WTC11 (cell line): ENCODE measurements around the gene LBX2. TPM values are rescaled to one million over a fixed set of nuclear protein-coding genes. Genes with fewer than 3 reads are reported as not detected.
A peak's percentile ranks its signal among the peaks of the same experiment; 100 is the strongest.

Experiments used
- ATAC-seq: fragments of 200-7000 bp; cut with Tn5 transposase; 2 replicates; pipeline ENCODE4 v1.10.0; 2021; ENCODE audit warnings: mild to moderate bottlenecking, moderate library complexity
- CTCF ChIA-PET: fragments of 300-600 bp; sonication (Branson Sonifier 250); formaldehyde crosslinking; loops from one replicate; lab custom pipeline; 2021; ENCODE audit warnings: antibody characterized with exemption; lab: Charles Lee
- POLR2A ChIA-PET: fragments of 350-600 bp; sonication (Branson Sonifier 250); formaldehyde crosslinking; loops from one replicate; lab custom pipeline; 2021; ENCODE audit warnings: antibody characterized with exemption; lab: Charles Lee
- DNase-seq: peaks from one replicate; pipeline ENCODE4 v3.0.0; 2021; ENCODE audit warnings: low spot score
- H3K27ac Mint-ChIP-seq: 2 replicates; pipeline ENCODE4 v1.8.0; 2021; ENCODE audit warnings: mixed read lengths
- H3K27me3 Mint-ChIP-seq: 2 replicates; pipeline ENCODE4 v1.8.0; 2021; ENCODE audit warnings: low read depth, mild to moderate bottlenecking, moderate library complexity, mixed read lengths
- H3K36me3 Mint-ChIP-seq: 2 replicates; pipeline ENCODE4 v1.8.0; 2021; ENCODE audit warnings: mixed read lengths
- H3K4me1 Mint-ChIP-seq: 2 replicates; pipeline ENCODE4 v1.8.0; 2022; ENCODE audit warnings: mixed read lengths
- H3K4me3 Mint-ChIP-seq: 2 replicates; pipeline ENCODE4 v1.8.0; 2021; ENCODE audit warnings: mild to moderate bottlenecking, moderate library complexity, mixed read lengths
- H3K9me3 Mint-ChIP-seq: 2 replicates; pipeline ENCODE4 v1.8.0; 2021; ENCODE audit warnings: mixed read lengths
- GABPB1 ChIP-seq: sonication (generic); formaldehyde crosslinking; IDR thresholded peaks from 2 replicates; pipeline ENCODE4 v1.8.1; 2023; ENCODE audit warnings: mild to moderate bottlenecking, missing genetic modification reagents
- GTF2I ChIP-seq: fragments of 250-450 bp; sonication (Bioruptor Pico); conservative IDR thresholded peaks from 2 replicates; pipeline ENCODE4 v1.4.0; 2021; ENCODE audit warnings: mild to moderate bottlenecking
- IRF2 ChIP-seq: sonication (generic); formaldehyde crosslinking; IDR thresholded peaks from 2 replicates; pipeline ENCODE4 v1.8.0; 2022; ENCODE audit warnings: low read depth, missing genetic modification reagents, borderline replicate concordance
- RELA ChIP-seq: sonication (generic); formaldehyde crosslinking; IDR thresholded peaks from 2 replicates; pipeline ENCODE4 v1.8.1; 2022; ENCODE audit warnings: missing genetic modification reagents, mild to moderate bottlenecking, borderline replicate concordance
- TEAD4 ChIP-seq: sonication (generic); formaldehyde crosslinking; IDR thresholded peaks from 2 replicates; pipeline ENCODE4 v1.8.0; 2022; ENCODE audit warnings: mild to moderate bottlenecking, missing genetic modification reagents
- ZBTB21 ChIP-seq: sonication (generic); formaldehyde crosslinking; IDR thresholded peaks from 2 replicates; pipeline ENCODE4 v1.8.1; 2023; ENCODE audit warnings: mild to moderate bottlenecking, missing genetic modification reagents, borderline replicate concordance
- ZNF232 ChIP-seq: sonication (generic); formaldehyde crosslinking; IDR thresholded peaks from 2 replicates; pipeline ENCODE4 v1.8.0; 2022; ENCODE audit warnings: mild to moderate bottlenecking, missing genetic modification reagents
- ZNF396 ChIP-seq: fragments of 250-450 bp; sonication (Bioruptor Pico); IDR thresholded peaks from 2 replicates; pipeline ENCODE4 v1.8.0; 2021; ENCODE audit warnings: mild to moderate bottlenecking, moderate library complexity, borderline replicate concordance
- total RNA-seq: library from RNA; stranded (reverse); gene quantifications from 3 replicates; pipeline ENCODE4 v1.2.3, GENCODE V29; 2021
- TF ChIP-seq, protein P1 (sequence below): sonication (generic); formaldehyde crosslinking; IDR thresholded peaks from 2 replicates; pipeline ENCODE4 v1.8.0; 2023; ENCODE audit warnings: missing genetic modification reagents
- TF ChIP-seq, protein P2 (sequence below): sonication (generic); formaldehyde crosslinking; IDR thresholded peaks from 2 replicates; pipeline ENCODE4 v1.8.1; 2022; ENCODE audit warnings: mild to moderate bottlenecking, moderate library complexity, missing genetic modification reagents
- TF ChIP-seq, protein P3 (sequence below): fragments of 250-450 bp; sonication (Bioruptor Pico); IDR thresholded peaks from 2 replicates; pipeline ENCODE4 v1.9.0; 2021; ENCODE audit warnings: mild to moderate bottlenecking
- TF ChIP-seq, protein P4 (sequence below): sonication (generic); formaldehyde crosslinking; IDR thresholded peaks from 2 replicates; pipeline ENCODE4 v1.8.0; 2022; ENCODE audit warnings: mild to moderate bottlenecking, missing genetic modification reagents
- TF ChIP-seq, protein P5 (sequence below): sonication (generic); formaldehyde crosslinking; IDR thresholded peaks from 2 replicates; pipeline ENCODE4 v1.8.0; 2023; ENCODE audit warnings: missing genetic modification reagents, mild to moderate bottlenecking, borderline replicate concordance

Gene LBX2
- total RNA-seq, 1 experiment from 2014 or later, result 1.0 TPM

DNA sequence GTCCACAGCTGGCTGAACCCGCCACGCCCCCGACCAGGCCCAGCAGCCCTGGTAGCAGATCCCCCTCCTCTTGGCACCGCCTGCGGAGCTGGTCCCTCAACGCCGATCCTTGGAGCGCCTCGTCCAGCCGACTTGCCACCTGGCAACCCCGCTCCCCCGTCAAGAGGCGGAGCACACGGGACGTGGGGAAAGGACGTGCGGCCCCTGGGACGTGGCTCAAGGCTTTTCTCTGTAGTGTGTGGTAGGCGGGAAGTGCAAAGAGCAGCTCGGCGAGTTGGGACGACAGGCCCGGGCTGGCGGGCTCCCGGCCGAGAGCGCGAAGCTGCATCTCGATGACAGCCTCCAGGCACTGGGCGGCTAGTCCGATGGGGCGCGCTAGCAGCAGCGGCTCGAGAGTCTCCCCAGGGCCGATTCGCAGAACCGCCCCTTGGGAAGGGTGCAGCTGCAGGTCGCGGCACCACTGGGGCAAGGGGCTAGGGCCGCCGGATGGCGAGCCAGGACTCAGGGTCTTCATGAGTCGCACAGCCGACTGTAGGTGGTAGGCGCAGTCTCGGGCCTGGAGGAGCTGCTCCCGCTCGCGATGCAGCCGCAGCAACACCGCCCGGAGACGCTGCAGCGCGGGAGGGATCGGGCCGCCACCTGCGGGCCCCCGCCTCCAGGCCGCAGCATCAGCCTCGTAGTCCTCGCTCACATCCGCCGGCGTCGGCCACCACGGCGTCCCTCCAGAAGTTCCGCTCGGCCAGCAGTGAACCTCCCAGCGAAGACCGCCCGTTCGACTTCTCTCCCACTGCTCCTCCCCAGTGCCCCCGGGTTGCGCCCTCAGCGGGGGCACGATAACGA lies 17.2 kb downstream of the LBX2 start:
- peaks cover 10% of the 10 kb centered on the region for H3K4me1 Mint-ChIP-seq
- POLR2A ChIA-PET, result interaction anchor here (0.5 to 2.2 kb wide), 6 partner anchors 10 to 61 kb away, joined by 4 to 13 read pairs (median 5); partner anchors contain the start of genes C2orf81, DQX1, LBX2 and MRPL53

DNA sequence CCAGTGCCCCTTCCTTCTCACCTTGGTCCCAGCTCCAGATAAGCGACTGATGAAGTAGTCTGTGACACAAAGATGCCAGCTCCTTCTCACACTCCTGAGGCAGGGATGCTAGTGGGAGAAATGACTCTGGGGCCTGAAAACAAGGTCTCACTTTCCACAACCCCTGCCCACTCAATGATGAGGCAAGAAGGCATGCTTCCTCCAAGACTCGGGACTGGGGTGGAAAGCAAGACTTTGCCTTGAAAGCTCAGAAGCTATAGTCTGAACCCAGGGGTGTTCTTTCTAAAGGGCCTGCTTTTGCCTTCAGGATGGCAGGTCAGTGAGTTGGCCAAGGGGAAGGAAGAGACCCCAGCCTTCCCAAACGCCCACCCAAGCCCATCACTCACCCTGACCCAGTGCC lies 18.0 kb downstream of the LBX2 start:
- Mint-ChIP-seq H3K4me3 (peak overlapping the region; percentile 100), H3K27me3 (no peaks in the 10 kb centered on the region), H3K9me3 (no peaks in the 10 kb centered on the region), H3K4me1 (peaks cover 10% of the 10 kb centered on the region), H3K27ac (no peak overlapping the region), H3K36me3 (peaks cover 19% of the 10 kb centered on the region)
- DNase-seq (no peak), ATAC-seq (no peak)
- ChIA-PET POLR2A (interaction anchor here (1.5 kb wide), 1 partner anchor 19 kb away, joined by 6 read pairs; the partner anchor contains the start of gene LBX2), CTCF (interaction anchor here (1.0 to 4.6 kb wide), 9 partner anchors 8 to 119 kb away, joined by 3 to 43 read pairs (median 17); partner anchors contain the start of genes INO80B, LBX2 and MRPL53)
- TF ChIP-seq TEAD4 (no peak), ZNF396 (no peak), GTF2I (CRISPR knock-in tag) (no peak), ZNF232 (CRISPR knock-in tag) (no peak), IRF2 (CRISPR knock-in tag) (no peak), GABPB1 (no peak)
- TF ChIP-seq, protein P1, sequence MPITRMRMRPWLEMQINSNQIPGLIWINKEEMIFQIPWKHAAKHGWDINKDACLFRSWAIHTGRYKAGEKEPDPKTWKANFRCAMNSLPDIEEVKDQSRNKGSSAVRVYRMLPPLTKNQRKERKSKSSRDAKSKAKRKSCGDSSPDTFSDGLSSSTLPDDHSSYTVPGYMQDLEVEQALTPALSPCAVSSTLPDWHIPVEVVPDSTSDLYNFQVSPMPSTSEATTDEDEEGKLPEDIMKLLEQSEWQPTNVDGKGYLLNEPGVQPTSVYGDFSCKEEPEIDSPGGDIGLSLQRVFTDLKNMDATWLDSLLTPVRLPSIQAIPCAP (CRISPR knock-in tag), result no peak
- TF ChIP-seq, protein P2, sequence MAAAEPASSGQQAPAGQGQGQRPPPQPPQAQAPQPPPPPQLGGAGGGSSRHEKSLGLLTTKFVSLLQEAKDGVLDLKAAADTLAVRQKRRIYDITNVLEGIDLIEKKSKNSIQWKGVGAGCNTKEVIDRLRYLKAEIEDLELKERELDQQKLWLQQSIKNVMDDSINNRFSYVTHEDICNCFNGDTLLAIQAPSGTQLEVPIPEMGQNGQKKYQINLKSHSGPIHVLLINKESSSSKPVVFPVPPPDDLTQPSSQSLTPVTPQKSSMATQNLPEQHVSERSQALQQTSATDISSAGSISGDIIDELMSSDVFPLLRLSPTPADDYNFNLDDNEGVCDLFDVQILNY (CRISPR knock-in tag), result no peak
- TF ChIP-seq, protein P3, sequence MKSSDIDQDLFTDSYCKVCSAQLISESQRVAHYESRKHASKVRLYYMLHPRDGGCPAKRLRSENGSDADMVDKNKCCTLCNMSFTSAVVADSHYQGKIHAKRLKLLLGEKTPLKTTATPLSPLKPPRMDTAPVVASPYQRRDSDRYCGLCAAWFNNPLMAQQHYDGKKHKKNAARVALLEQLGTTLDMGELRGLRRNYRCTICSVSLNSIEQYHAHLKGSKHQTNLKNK (CRISPR knock-in tag), result no peak

More for the DNA sequence above, 17.2 kb downstream of the LBX2 start:
- no peaks in the 10 kb centered on the region for H3K27me3 Mint-ChIP-seq
- TF ChIP-seq ZBTB21 (CRISPR knock-in tag), result peak; percentile 40; the same call in 1 of the 2 replicates
- TF ChIP-seq, protein P1 (CRISPR knock-in tag), result 0 out of 2 replicates have a peak, but pooled peaks have one; percentile 21
- TF ChIP-seq, protein P4, sequence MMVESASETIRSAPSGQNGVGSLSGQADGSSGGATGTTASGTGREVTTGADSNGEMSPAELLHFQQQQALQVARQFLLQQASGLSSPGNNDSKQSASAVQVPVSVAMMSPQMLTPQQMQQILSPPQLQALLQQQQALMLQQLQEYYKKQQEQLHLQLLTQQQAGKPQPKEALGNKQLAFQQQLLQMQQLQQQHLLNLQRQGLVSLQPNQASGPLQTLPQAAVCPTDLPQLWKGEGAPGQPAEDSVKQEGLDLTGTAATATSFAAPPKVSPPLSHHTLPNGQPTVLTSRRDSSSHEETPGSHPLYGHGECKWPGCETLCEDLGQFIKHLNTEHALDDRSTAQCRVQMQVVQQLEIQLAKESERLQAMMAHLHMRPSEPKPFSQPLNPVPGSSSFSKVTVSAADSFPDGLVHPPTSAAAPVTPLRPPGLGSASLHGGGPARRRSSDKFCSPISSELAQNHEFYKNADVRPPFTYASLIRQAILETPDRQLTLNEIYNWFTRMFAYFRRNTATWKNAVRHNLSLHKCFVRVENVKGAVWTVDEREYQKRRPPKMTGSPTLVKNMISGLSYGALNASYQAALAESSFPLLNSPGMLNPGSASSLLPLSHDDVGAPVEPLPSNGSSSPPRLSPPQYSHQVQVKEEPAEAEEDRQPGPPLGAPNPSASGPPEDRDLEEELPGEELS, result no peak
- TF ChIP-seq, protein P5, sequence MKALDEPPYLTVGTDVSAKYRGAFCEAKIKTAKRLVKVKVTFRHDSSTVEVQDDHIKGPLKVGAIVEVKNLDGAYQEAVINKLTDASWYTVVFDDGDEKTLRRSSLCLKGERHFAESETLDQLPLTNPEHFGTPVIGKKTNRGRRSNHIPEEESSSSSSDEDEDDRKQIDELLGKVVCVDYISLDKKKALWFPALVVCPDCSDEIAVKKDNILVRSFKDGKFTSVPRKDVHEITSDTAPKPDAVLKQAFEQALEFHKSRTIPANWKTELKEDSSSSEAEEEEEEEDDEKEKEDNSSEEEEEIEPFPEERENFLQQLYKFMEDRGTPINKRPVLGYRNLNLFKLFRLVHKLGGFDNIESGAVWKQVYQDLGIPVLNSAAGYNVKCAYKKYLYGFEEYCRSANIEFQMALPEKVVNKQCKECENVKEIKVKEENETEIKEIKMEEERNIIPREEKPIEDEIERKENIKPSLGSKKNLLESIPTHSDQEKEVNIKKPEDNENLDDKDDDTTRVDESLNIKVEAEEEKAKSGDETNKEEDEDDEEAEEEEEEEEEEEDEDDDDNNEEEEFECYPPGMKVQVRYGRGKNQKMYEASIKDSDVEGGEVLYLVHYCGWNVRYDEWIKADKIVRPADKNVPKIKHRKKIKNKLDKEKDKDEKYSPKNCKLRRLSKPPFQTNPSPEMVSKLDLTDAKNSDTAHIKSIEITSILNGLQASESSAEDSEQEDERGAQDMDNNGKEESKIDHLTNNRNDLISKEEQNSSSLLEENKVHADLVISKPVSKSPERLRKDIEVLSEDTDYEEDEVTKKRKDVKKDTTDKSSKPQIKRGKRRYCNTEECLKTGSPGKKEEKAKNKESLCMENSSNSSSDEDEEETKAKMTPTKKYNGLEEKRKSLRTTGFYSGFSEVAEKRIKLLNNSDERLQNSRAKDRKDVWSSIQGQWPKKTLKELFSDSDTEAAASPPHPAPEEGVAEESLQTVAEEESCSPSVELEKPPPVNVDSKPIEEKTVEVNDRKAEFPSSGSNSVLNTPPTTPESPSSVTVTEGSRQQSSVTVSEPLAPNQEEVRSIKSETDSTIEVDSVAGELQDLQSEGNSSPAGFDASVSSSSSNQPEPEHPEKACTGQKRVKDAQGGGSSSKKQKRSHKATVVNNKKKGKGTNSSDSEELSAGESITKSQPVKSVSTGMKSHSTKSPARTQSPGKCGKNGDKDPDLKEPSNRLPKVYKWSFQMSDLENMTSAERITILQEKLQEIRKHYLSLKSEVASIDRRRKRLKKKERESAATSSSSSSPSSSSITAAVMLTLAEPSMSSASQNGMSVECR (CRISPR knock-in tag), result 0 out of 2 replicates have a peak, but pooled peaks have one; percentile 10
- TF ChIP-seq, protein P2 (CRISPR knock-in tag), result peak; percentile 62
- peak; percentile 81; the same call in 1 of the 2 replicates for TF ChIP-seq RELA (CRISPR knock-in tag)
- CTCF ChIA-PET, result interaction anchor here (0.8 to 4.6 kb wide), 25 partner anchors 9 to 193 kb away, joined by 3 to 43 read pairs (median 7); partner anchors contain the start of genes AUP1, DQX1, HTRA2 and INO80B
- ATAC-seq, result peak; percentile 21
- H3K4me3 Mint-ChIP-seq, result peak overlapping the region; percentile 100
- peaks cover 22% of the 10 kb centered on the region for H3K36me3 Mint-ChIP-seq
- DNase-seq, result peak; percentile 66
- peak overlapping the region; percentile 100 for H3K27ac Mint-ChIP-seq
- no peaks in the 10 kb centered on the region for H3K9me3 Mint-ChIP-seq
